Esophagus muscularis mucosa (tissue), 4 donors: ENCODE measurements around the gene ZNF333. TPM values are rescaled to one million over a fixed set of nuclear protein-coding genes. Genes with fewer than 3 reads are reported as not detected.

Experiments used
- DNase-seq: peaks from one replicate; pipeline ENCODE4 v3.0.0-alpha.2; 2017; ENCODE audit errors: extremely low spot score
- H3K27ac ChIP-seq, 4 donors: fragments of 200-600 bp; sonication (generic); replicated peaks in 1 of 4; 1 replicate in 3 of 4; 2 replicates in 1 of 4; pipeline ENCODE4 v1.5.1; 2016 to 2019; ENCODE audit warnings: mild to moderate bottlenecking in 1 of 4
- H3K27me3 ChIP-seq, 4 donors: fragments of 200-600 bp; sonication (generic); one replicate each; pipeline versions ENCODE4 v1.5.1 to v1.6.0; 2016 to 2019
- H3K36me3 ChIP-seq, 4 donors: fragments of 200-600 bp; sonication (generic); one replicate each; pipeline ENCODE4 v1.5.1; 2016 to 2019
- H3K4me1 ChIP-seq, 4 donors: fragments of 200-600 bp; sonication (generic); one replicate each; pipeline ENCODE4 v1.5.1; 2016 to 2019
- H3K4me3 ChIP-seq, 4 donors: fragments of 200-600 bp; sonication (generic); 1 replicate in 2 of 4; 2 replicates in 2 of 4; pipeline ENCODE4 v1.5.1; 2016 to 2019; ENCODE audit warnings: mild to moderate bottlenecking in 4 of 4, moderate library complexity in 1 of 4
- H3K9me3 ChIP-seq, 4 donors: fragments of 200-600 bp; sonication (generic); 1 replicate in 3 of 4; 2 replicates in 1 of 4; pipeline ENCODE4 v1.5.1; 2016 to 2019
- CTCF ChIP-seq, 3 experiments: fragments of 200-600 bp in 2 of 3; fragments of 450-650 bp in 1 of 3; sonication (generic) in 2 of 3; IDR thresholded peaks; one replicate each; pipeline ENCODE4 v1.5.1; 2017 to 2019; ENCODE audit warnings: antibody characterized with exemption in 3 of 3, mild to moderate bottlenecking in 2 of 3, moderate library complexity in 1 of 3
- EP300 ChIP-seq: sonication (generic); formaldehyde crosslinking; IDR thresholded peaks from one replicate; pipeline ENCODE4 v1.6.1; 2017; ENCODE audit warnings: antibody characterized with exemption
- POLR2A ChIP-seq: fragments of 450-650 bp; IDR thresholded peaks from one replicate; pipeline ENCODE4 v1.6.1; 2017; ENCODE audit warnings: antibody characterized with exemption, moderate library complexity, mild to moderate bottlenecking, low read depth
- POLR2AphosphoS5 ChIP-seq, 2 donors: sonication (generic); formaldehyde crosslinking; IDR thresholded peaks; one replicate each; pipeline ENCODE4 v1.6.1; 2017; ENCODE audit warnings: antibody characterized with exemption in 2 of 2
- WGBS: methylation state at CpG from one replicate; pipeline ENCODE4 v1.1.5; 2018; 5-methylcytosine and 5-hydroxymethylcytosine counted together
- intact Hi-C: fragments of 100-400 bp; cut with DNase I; formaldehyde crosslinking; loops from one replicate; pipeline ENCODE4 v1.15.1; 2023
- total RNA-seq, 4 donors: library from RNA; depleted of rRNA; stranded (reverse); fragments of >200 nt; gene quantifications; one replicate each; pipeline versions ENCODE4 v1.1.0 to v1.2.1, GENCODE V29; 2016

Gene ZNF333
- total RNA-seq, 4 donors from 2014 or later, result 14.5 to 32.9 (median 25.4) TPM

- Histone ChIP-seq H3K36me3 (no peaks in the 10 kb centered on the region), H3K27ac (no peak within 1 kb of the TSS), H3K4me1 (no peaks in the 10 kb centered on the region), H3K27me3 (peaks cover 0 to 39% (median 2%) of the 10 kb centered on the region in 4 donors), H3K4me3 (no peak within 1 kb of the TSS), H3K9me3 (peaks cover 0 to 9% (median 3%) of the 10 kb centered on the region in 4 donors)
- DNase-seq, result no peak
- 62% methylated on average over 6 of the region's 6 CpGs for WGBS
- intact Hi-C loops, result no loop called here
- TF ChIP-seq EP300 (no peak), POLR2AphosphoS5 (IDR thresholded peaks at IDR 0.05) (no peak), CTCF (IDR thresholded peaks at IDR 0.05) (no peak), POLR2A (no peak)
Measured at GRCh38 chr19:14674764-14675163, 15.1 kb upstream of the ZNF333 start, which contains the start of gene ADGRE3. ADGRE3 (minus strand) TSS chr19:14674844; CDS start chr19:14674770, 74 bp downstream.

- no peaks in the 10 kb centered on the region for H3K36me3 ChIP-seq
- WGBS, result 83% methylated on average over 10 of the region's 10 CpGs
Measured at GRCh38 chr19:14676762-14677161, 13.1 kb upstream of the ZNF333 start.

GRCh38 chr19:14677464-14677863 lies 12.4 kb upstream of the ZNF333 start:
- no peak for DNase-seq
- Histone ChIP-seq H3K27me3 (peaks cover 0 to 31% (median 2%) of the 10 kb centered on the region in 4 donors), H3K27ac (no peak overlapping the region), H3K9me3 (no peaks in the 10 kb centered on the region), H3K4me1 (no peaks in the 10 kb centered on the region), H3K4me3 (no peak overlapping the region), H3K36me3 (no peaks in the 10 kb centered on the region)
- 85% methylated on average over 6 of the region's 6 CpGs for WGBS
- TF ChIP-seq CTCF (IDR thresholded peaks at IDR 0.05) (no peak), POLR2AphosphoS5 (IDR thresholded peaks at IDR 0.05) (no peak), EP300 (no peak), POLR2A (no peak)
- intact Hi-C loops, result no loop called here

More at GRCh38 chr19:14676762-14677161, 13.1 kb upstream of the ZNF333 start:
- Histone ChIP-seq H3K9me3 (no peaks in the 10 kb centered on the region), H3K4me3 (no peak overlapping the region), H3K27ac (no peak overlapping the region), H3K27me3 (peaks cover 0 to 32% (median 2%) of the 10 kb centered on the region in 4 donors), H3K4me1 (no peaks in the 10 kb centered on the region)
- TF ChIP-seq EP300 (no peak), POLR2A (no peak), CTCF (IDR thresholded peaks at IDR 0.05) (no peak), POLR2AphosphoS5 (IDR thresholded peaks at IDR 0.05) (no peak)
- DNase-seq, result no peak
- intact Hi-C loops, result no loop called here

GRCh38 chr19:14678199-14678598 lies 11.6 kb upstream of the ZNF333 start:
- Histone ChIP-seq H3K27me3 (peaks cover 0 to 32% (median 2%) of the 10 kb centered on the region in 4 donors), H3K9me3 (no peaks in the 10 kb centered on the region), H3K27ac (no peak overlapping the region), H3K4me3 (no peak overlapping the region), H3K36me3 (no peaks in the 10 kb centered on the region), H3K4me1 (no peaks in the 10 kb centered on the region)
- TF ChIP-seq CTCF (IDR thresholded peaks at IDR 0.05) (no peak), POLR2AphosphoS5 (IDR thresholded peaks at IDR 0.05) (no peak), POLR2A (no peak), EP300 (no peak)
- intact Hi-C loops, result no loop called here
- 79% methylated on average over 9 of the region's 9 CpGs for WGBS
- DNase-seq, result no peak

GRCh38 chr19:14682084-14682483 lies 7.8 kb upstream of the ZNF333 start:
- DNase-seq, result no peak
- intact Hi-C loops, result no loop called here
- Histone ChIP-seq H3K4me1 (no peaks in the 10 kb centered on the region), H3K27ac (no peak overlapping the region), H3K4me3 (no peak overlapping the region), H3K36me3 (no peaks in the 10 kb centered on the region), H3K27me3 (peaks cover 0 to 9% (median 0%) of the 10 kb centered on the region in 4 donors), H3K9me3 (no peaks in the 10 kb centered on the region)
- 74% methylated on average over 2 of the region's 2 CpGs for WGBS
- TF ChIP-seq POLR2AphosphoS5 (IDR thresholded peaks at IDR 0.05) (no peak), EP300 (no peak)
